Endothelial cell of umbilical vein (primary cell): Measurements from ENCODE around the gene KIF20B. TPM values are rescaled to one million over a fixed set of nuclear protein-coding genes. Genes with fewer than 3 reads are reported as not detected.

Source experiments
- BruUV-seq: library from RNA; stranded (reverse); fragments of 400-500 nt; replicated peaks from 2 replicates; lab custom pipeline; 2021; lab: Mats Ljungman, UMichigan
- CTCF ChIA-PET: fragments of 300-600, 350-600 bp; sonication (Branson Sonifier 250); formaldehyde crosslinking; loops from one replicate; lab custom pipeline; 2021; ENCODE audit warnings: antibody characterized with exemption, inconsistent platforms; lab: Charles Lee
- POLR2A ChIA-PET: fragments of 300-600, 350-600 bp; sonication (Branson Sonifier 250); formaldehyde crosslinking; loops from one replicate; lab custom pipeline; 2021; ENCODE audit warnings: antibody characterized with exemption, inconsistent platforms; lab: Charles Lee
- DNase-seq: peaks from one replicate; pipeline ENCODE4 v3.0.0-alpha.2; 2011; ENCODE audit warnings: low read depth, low spot score
- FAIRE-seq: peaks from 2 replicates; lab custom pipeline; 2011; peaks lifted over from hg19 to GRCh38; lab: Jason Lieb, UNC
- H2AFZ ChIP-seq: 2 replicates; pipeline ENCODE4 v1.6.0; 2012; ENCODE audit warnings: low read depth, low read length, control low read depth, inconsistent platforms
- H3K27ac ChIP-seq: 2 replicates; pipeline ENCODE4 v1.5.1; 2011; ENCODE audit warnings: low read depth, mild to moderate bottlenecking, control low read depth, low read length, moderate library complexity; ENCODE audit not compliant: insufficient read depth
- H3K27me3 ChIP-seq, 2 experiments: 2 replicates each; pipeline versions ENCODE4 v1.6.0 to v1.6.1; 2011; ENCODE audit warnings: low read length in 2 of 2, mixed read lengths in 1 of 2; ENCODE audit not compliant: control insufficient read depth in 2 of 2, insufficient read depth in 2 of 2
- H3K36me3 ChIP-seq, 2 experiments: 2 replicates in 1 of 2; 3 replicates in 1 of 2; pipeline ENCODE4 v1.5.1; 2011; ENCODE audit warnings: low read length in 2 of 2, mild to moderate bottlenecking in 1 of 2, moderate library complexity in 1 of 2; ENCODE audit not compliant: control insufficient read depth in 2 of 2, insufficient read depth in 2 of 2; ENCODE audit errors: extremely low read depth in 1 of 2
- H3K4me1 ChIP-seq: 3 replicates; pipeline ENCODE4 v1.5.1; 2011; ENCODE audit warnings: mild to moderate bottlenecking, low read length; ENCODE audit not compliant: control insufficient read depth, insufficient read depth; ENCODE audit errors: extremely low read depth
- H3K4me2 ChIP-seq: 2 replicates; pipeline ENCODE4 v1.6.1; 2011; ENCODE audit warnings: low read length, control low read depth, mixed read lengths; ENCODE audit not compliant: insufficient read depth
- H3K4me3 ChIP-seq, 3 experiments: fragments of 200-600 bp in 1 of 3; sonication (generic), shearing (Covaris generic) in 1 of 3; replicated peaks in 1 of 3; 2 replicates each; pipeline ENCODE4 v1.5.1; 2011 to 2016; ENCODE audit warnings: control low read depth in 3 of 3, low read length in 3 of 3, mild to moderate bottlenecking in 2 of 3, inconsistent platforms in 1 of 3, low read depth in 1 of 3, moderate library complexity in 1 of 3; ENCODE audit not compliant: insufficient read depth in 1 of 3
- H3K79me2 ChIP-seq: 2 replicates; pipeline ENCODE4 v1.6.0; 2012; ENCODE audit warnings: low read length, inconsistent platforms; ENCODE audit not compliant: control insufficient read depth, insufficient read depth
- H3K9ac ChIP-seq: replicated peaks from 2 replicates; pipeline ENCODE3; 2011; ENCODE audit warnings: low read length, control low read depth; ENCODE audit not compliant: insufficient read depth; ENCODE audit errors: extremely low read depth
- H3K9me1 ChIP-seq: replicated peaks from 3 replicates; pipeline ENCODE4 v1.6.0; 2011; ENCODE audit warnings: mild to moderate bottlenecking, low read length; ENCODE audit not compliant: control insufficient read depth, insufficient read depth; ENCODE audit errors: extremely low read depth
- H3K9me3 ChIP-seq: replicated peaks from 2 replicates; pipeline ENCODE4 v1.5.1; 2012; ENCODE audit warnings: low read length, inconsistent platforms; ENCODE audit not compliant: control insufficient read depth, insufficient read depth
- H4K20me1 ChIP-seq: replicated peaks from 2 replicates; pipeline ENCODE3; 2011; ENCODE audit warnings: mild to moderate bottlenecking, low read length; ENCODE audit not compliant: control insufficient read depth, insufficient read depth; ENCODE audit errors: extremely low read depth
- EZH2 ChIP-seq: IDR thresholded peaks from 2 replicates; pipeline ENCODE4 v1.6.1; 2012; ENCODE audit warnings: borderline replicate concordance, low read depth, mild to moderate bottlenecking, moderate library complexity, low read length, inconsistent platforms; ENCODE audit not compliant: severe bottlenecking
- GATA2 ChIP-seq: IDR thresholded peaks from 2 replicates; pipeline ENCODE4 v1.7.0; 2011; ENCODE audit warnings: low read depth, mild to moderate bottlenecking, moderate library complexity, mixed read lengths, low read length; ENCODE audit not compliant: insufficient read length, insufficient read depth
- JUN ChIP-seq: IDR thresholded peaks from 2 replicates; pipeline ENCODE4 v1.6.1; 2011; ENCODE audit warnings: borderline replicate concordance, low read depth; ENCODE audit not compliant: insufficient read length, insufficient read depth
- MYC ChIP-seq: IDR thresholded peaks from one replicate; pipeline ENCODE4 v1.6.1; 2011; ENCODE audit warnings: mild to moderate bottlenecking, low read depth, low read length
- POLR2A ChIP-seq: IDR thresholded peaks from 2 replicates; pipeline ENCODE4 v1.6.1; 2012; ENCODE audit warnings: low read depth, mild to moderate bottlenecking, control low read depth, low read length
- dilution Hi-C: fragments of 300-500 bp; cut with MboI; formaldehyde crosslinking; loops from one replicate; pipeline ENCODE4 v1.15.0; 2019; ENCODE audit warnings: low sequenced_read_pairs; ENCODE audit not compliant: extremely low pct_ligation_motif_present
- intact Hi-C: fragments of 100-400 bp; cut with micrococcal nuclease; formaldehyde crosslinking; loops from one replicate; pipeline ENCODE4 v1.10.0; 2022
- polyA plus RNA-seq, 4 experiments: library from polyadenylated mRNA; depleted of rRNA in 3 of 4; stranded (reverse) in 3 of 4; unstranded in 1 of 4; fragments of >200 nt; gene quantifications; 2 replicates each; pipeline versions ENCODE4 v1.2.1 to v1.2.3, GENCODE V29; 2011 to 2012; ENCODE audit warnings: missing spikeins in 1 of 4
- total RNA-seq: library from RNA; stranded (reverse); gene quantifications from 2 replicates; pipeline ENCODE4 v1.2.3, GENCODE V29; 2021
- TF ChIP-seq, protein P1 (sequence below), 2 donors: IDR thresholded peaks; 1 replicate in 1 of 2; 2 replicates in 1 of 2; pipeline ENCODE4 v1.5.1; 2011; ENCODE audit warnings: low read length in 2 of 2, mild to moderate bottlenecking in 2 of 2, moderate library complexity in 2 of 2, control low read depth in 1 of 2, inconsistent platforms in 1 of 2, low read depth in 1 of 2; ENCODE audit not compliant: insufficient read depth in 1 of 2; ENCODE audit errors: extremely low read depth in 1 of 2
- TF ChIP-seq, protein P2 (sequence below): IDR thresholded peaks from 2 replicates; pipeline ENCODE4 v1.6.1; 2011; ENCODE audit not compliant: insufficient read depth, insufficient read length

The KIF20B gene
- total and polyA plus RNA-seq, 2 donors (not counting 3 experiments of a cell fraction or from before 2014, with no cell fraction given), result 2.6 to 39.7 TPM

DNA sequence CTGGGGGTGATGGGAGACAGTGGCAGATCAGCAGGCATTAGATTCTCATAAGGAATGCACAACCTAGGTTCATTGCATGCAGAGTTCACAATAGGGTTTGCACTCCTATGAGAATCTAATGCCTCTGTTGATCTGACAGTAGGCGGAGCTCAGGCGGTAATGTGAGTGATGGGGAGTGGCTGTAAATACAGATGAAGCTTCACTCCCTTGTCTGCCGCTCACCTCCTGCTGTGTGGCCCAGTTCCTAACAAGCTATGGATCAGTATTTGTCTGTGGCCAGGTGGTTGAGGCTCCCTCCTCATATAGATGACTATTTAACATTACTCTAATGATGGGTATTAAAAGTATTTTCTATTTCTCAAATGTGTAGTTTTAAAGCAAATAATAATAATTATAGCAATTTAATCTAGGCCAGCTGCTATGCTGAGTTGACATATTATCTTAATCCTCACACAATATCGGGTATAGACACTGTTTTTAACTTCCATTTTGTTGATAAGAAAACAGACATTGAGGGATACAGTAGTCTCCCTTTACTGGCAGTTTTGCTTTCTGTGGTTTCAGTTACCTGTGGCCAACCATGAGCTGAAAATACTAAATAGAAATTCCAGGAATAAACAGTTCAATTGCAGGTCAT, 39.9 kb downstream of the KIF20B start:
- no peak overlapping the region for H3K4me2 ChIP-seq
- ChIA-PET CTCF (interaction anchor here (0.5 kb wide), 1 partner anchor 1557 kb away, joined by 3 read pairs; no protein-coding TSS in a partner anchor), POLR2A (no interaction called here)
- H4K20me1 ChIP-seq, result no peaks in the 10 kb centered on the region
- DNase-seq, result no peak
- no peaks in the 10 kb centered on the region for H3K4me1 ChIP-seq
- no peak overlapping the region for H3K4me3 ChIP-seq
- peaks cover 2% of the 10 kb centered on the region for H3K79me2 ChIP-seq
- H3K36me3 ChIP-seq, result peaks cover 0 to 10% of the 10 kb centered on the region in 2 experiments
- H3K27me3 ChIP-seq, result no peaks in the 10 kb centered on the region
- no peak for FAIRE-seq
- no peak overlapping the region for H3K9ac ChIP-seq
- no peak overlapping the region for H3K27ac ChIP-seq
- no peak overlapping the region for H2AFZ ChIP-seq
- intact Hi-C loops, result no loop called here
- dilution Hi-C loops, result no loop called here
- BruUV-seq, result no TSS peak
- no peaks in the 10 kb centered on the region for H3K9me3 ChIP-seq
- no peaks in the 10 kb centered on the region for H3K9me1 ChIP-seq
- no peak for TF ChIP-seq MYC
- TF ChIP-seq, protein P1, sequence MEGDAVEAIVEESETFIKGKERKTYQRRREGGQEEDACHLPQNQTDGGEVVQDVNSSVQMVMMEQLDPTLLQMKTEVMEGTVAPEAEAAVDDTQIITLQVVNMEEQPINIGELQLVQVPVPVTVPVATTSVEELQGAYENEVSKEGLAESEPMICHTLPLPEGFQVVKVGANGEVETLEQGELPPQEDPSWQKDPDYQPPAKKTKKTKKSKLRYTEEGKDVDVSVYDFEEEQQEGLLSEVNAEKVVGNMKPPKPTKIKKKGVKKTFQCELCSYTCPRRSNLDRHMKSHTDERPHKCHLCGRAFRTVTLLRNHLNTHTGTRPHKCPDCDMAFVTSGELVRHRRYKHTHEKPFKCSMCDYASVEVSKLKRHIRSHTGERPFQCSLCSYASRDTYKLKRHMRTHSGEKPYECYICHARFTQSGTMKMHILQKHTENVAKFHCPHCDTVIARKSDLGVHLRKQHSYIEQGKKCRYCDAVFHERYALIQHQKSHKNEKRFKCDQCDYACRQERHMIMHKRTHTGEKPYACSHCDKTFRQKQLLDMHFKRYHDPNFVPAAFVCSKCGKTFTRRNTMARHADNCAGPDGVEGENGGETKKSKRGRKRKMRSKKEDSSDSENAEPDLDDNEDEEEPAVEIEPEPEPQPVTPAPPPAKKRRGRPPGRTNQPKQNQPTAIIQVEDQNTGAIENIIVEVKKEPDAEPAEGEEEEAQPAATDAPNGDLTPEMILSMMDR (IDR thresholded peaks at IDR 0.05; ENCODE audit: extremely low read depth in 1 of 2, insufficient read depth in 1 of 2, low read depth in 1 of 2, low read length in 2 of 2), result no peak
- no peak for TF ChIP-seq JUN
- TF ChIP-seq GATA2, result no peak
- TF ChIP-seq, protein P2, sequence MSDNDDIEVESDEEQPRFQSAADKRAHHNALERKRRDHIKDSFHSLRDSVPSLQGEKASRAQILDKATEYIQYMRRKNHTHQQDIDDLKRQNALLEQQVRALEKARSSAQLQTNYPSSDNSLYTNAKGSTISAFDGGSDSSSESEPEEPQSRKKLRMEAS, result no peak
- TF ChIP-seq POLR2A, result no peak
- TF ChIP-seq EZH2, result no peak
